Stimulated activated CD8-positive, alpha-beta memory T cell treated with anti-CD3 and anti-CD28 coated beads, Interleukin-2, amount 100 ng/mL, for 48 hours (primary cell): ENCODE measurements around the gene SCT.

Experiments used
- DNase-seq, 2 donors: peaks; one replicate each; pipeline ENCODE4 v3.0.0-alpha.2; 2020; ENCODE audit warnings: low read depth in 2 of 2

Gene SCT

DNA sequence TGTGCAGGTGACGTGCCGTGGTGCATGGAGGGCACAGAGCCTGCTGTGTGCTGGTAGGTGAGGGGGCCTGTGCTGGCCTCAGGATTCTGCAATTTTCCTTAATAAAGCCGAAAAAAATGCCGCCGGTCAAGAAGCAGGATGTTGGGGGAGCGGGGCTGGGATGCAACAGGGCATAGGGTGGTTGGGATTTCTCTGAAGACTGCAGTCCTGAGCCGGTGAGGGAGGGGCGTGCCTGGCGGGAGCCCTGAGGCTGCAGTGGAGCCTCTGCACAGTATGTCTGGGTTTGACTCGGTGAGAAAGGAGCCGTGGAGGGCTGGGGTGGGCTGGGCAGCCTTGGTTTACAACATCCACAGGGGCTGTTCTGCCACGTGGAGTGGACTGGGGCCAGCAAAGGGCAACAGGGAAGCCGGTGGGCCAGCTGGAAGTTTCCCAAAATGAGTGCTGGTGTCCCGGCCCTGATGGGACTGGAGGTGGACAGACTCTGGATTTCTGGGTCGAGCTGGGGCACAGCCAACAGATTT is 3.6 kb downstream of the SCT start:
- no peak for DNase-seq

DNA sequence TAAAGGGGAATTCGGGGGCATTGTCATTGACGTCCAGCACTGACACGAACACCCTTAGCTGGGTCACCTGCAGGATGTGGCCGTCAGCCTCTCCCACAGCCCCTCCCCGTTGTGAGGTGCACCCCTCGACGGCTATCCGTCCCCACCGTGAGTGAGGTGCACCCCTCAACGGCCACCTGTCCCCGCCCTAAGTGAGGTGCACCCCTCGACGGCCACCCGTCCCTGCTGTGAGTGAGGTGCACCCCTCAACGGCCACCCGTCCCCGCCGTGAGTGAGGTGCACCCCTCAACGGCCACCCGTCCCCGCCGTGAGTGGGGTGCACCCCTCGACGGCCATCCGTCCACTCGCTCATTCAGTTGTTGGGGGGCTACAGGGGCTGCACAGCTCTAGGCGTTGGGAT is 5.1 kb downstream of the SCT start:
- no peak for DNase-seq

DNA sequence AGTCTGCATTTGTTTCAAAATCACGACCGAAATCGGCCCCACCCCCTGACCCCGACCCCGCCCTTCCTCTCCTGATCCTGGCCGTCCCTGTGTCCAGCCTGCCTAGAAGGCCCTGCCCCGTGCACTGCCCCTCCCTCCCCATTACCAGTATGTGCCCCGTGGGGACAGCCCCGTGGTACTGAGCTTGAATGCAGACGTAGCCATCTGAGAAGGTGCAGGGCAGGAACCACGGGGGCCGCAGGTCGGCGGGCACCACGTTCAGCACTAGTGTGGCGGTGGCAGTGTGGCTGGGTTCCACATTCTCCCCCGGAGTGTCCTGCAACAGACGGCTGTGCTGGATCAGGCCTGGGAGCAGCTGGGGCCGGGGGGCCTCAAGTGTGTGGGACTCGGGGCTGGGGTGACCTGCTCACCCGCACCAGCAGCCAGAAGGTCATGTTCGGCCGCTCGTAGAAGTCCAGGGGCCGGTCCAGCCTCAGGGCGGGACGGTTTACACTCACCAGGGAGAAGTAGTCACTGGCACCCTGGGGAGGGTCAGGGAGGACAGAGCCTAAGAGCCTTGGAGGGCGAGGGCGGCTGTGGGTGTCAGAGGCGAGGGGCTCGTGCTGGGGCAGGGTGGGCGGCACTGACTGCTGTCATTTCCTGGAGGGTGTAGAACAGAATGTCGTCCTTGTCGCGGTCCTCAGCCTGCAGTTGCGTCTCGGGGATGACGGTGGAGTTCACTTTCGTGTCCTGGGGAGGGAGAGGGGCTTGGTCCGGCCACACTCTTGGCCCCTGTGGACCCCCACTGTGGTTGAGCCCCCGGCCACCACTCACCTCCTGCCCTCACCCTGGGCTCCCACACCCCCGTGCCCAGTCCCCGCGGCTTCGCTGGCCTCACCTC is 5.8 kb downstream of the SCT start:
- no peak for DNase-seq

DNA sequence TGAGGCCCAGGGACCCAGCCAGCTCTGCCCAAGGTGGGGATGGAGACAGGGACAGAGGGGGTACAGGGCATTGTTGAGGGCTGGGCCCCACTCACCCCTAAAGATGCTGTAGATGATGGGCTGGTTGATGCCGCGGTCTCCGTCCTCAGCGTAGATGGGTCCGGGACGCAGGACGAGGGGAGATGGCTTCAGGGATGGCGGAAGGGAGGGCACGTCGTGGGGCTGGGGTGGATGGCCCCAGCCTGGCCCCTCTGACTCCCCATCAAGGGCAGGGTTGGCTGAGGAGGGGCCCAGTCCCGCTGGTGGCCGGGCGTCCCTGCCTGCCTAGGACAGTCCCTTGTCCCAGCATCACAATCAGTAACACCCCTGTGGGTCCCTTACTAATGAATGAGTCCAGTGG is 6.8 kb downstream of the SCT start:
- DNase-seq: no peak

DNA sequence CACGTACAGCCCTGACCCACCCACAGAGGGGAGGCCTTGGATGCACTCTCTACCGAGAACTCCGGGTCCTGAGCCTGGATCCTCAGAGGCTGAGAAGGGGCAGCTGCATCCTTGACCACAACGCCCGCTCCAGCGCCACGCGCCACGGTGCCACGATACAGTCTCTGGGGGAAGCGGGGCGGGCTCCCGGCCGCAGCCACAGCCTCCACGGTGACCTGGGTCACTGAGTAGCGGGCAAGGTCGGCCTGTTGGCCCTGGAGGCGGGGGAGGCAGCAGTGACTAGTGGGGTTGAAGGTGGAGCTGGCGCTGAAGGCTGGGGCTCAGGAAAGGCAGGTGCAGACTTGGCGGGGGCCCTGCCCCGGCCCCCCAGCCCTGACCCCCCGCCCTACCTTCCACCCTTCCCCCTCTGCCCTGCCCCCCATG is 7.3 kb downstream of the SCT start:
- no peak for DNase-seq

DNA sequence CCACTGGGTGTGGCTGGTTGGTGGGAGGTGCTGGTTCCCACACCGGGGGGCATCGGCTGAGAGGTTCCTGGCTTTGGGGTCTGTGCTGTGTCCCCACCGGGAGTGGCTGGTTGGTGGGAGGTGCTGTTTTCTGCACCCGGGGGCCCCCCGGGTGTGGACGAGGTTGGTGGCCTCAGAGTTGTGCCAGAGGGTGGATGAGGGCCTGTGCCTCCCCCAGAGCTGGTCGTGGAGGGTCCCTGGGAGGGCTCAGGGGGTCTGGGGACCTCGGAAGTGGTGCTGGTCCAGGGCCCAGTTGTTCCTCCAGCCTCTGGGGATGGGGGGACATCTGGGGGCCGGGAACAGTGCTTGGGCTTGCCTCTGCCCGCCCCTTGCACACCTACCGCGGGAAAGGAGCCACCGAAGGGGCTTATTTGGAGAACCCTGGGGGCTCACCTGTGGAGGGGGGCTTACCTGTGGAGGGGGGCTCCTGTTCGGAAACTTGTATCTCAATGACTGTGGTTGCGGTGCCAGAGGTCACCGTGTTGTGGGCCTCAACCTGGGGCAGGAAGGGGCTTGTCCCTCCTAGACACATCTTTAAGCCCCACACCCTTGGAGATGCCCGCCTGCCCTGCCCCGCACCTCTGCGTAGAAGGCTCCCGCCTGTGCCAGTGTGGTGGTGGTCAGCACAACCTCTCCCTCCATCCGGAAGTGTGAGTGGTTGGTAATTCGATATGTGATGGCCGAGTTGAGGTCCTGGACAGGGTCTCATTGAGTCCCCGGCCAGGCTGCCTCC is 7.9 kb downstream of the SCT start:
- DNase-seq: no peak

DNA sequence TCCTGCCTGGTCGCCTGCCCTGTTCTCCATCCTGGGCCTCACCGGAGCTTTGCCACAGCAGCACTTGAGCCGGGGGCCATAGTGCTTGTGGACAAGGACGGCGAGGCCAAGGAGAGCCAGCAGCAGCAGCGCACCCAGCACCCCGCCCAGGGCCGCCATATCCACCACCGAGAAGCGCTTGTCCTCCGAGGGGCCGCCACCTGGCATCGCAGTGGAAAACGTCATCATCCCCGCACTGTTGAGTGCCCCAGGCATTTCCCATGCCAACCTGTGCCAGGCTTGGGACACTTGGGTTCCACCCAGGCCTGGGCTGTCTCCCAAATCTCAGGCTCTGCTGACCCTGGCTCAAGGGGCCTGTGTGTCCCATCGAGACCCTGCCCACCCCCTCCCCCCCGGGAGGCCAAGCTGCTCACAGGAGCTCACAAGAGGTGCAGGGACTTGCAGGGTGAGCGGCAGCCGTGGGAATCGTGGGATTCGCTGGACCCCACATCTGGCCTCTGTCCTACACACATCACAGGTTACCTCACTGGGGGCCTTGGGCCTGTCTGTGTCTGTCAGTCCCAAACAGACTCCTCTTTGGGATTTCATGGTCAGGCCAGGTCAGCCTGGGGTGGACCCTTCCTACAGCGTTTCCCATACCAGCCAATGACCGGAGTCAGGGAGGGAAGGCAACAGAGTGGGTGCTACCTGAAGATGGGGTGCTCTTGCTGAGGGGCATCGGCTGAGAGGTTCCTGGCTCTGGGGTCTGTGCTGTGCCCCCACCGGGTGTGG is 8.9 kb downstream of the SCT start:
- DNase-seq: no peak

DNA sequence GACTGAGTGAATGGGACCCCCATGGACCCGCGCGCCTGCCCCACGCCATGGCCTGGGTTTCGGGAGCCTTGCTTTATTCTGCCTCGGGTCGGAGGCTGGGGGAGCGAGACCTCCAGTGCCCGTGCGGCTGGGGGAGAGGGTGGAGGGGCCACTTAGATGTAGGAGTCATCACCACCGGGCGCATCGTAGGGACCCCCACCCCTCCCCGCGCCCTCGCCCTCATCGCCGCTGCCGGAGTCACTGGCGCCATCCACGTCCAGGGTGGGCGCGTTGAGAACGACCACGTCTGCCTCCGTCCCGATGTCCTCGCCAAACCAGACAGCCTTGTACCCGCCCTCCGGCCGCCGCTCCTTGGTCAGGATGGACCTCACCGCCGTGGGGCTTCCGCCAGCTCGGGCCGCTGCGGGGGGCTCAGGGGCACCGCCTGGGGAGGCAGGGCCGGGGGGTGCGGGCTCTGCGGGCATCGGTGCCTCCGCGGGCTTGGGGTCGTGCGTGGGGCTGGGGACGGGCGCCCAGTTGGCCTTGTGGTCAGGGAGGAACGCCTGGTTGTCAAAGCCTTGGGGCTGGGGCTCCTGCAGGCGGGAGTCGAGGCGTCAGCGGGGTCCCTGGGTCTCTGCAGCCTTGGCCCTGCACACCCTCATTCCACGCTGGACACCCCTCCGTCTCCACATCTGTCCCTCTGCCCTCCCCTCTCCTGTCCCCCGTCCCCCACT is 9.6 kb downstream of the SCT start:
- no peak for DNase-seq

DNA sequence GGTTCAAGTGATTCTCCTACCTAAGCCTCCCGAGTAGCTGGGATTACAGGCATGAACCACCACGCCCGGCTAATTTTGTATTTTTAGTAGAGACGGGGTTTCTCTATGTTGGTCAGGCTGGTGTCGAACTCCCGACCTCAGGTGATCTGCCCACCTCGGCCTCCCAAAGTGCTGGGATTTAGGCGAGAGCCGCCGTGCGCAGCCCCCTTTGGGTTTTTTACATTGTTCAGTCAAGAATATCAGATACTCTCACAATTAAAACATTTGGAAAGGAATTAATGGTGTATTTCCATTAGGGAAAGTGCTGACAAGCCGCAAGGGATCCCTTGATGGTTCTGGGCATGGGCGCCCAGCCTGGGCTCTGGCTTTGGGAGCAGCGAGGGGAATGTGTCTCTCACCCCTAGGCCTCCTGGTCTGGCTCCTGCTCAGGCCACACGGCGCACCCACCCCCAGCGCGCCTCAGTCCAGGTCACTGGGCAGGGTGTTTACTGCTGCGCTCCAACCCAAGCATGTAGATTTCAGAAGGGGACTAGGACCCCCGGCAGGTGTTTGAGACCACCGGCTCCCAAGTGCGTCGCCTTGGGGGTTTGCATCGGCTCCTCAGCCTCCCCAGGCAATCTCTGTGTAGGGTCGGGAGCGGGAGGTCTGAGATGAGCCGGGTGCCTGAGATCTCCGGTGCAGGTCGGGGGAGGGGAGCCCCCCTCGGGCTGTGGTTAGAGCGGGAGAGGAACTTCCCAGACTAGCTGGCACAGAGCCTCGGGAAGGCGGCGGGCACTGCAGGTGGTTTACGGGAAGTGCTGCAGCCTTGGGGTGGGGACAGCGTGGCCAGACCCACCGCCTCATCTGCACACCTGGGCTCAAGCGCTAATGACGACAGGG is 10.4 kb downstream of the SCT start:
- no peak for DNase-seq

DNA sequence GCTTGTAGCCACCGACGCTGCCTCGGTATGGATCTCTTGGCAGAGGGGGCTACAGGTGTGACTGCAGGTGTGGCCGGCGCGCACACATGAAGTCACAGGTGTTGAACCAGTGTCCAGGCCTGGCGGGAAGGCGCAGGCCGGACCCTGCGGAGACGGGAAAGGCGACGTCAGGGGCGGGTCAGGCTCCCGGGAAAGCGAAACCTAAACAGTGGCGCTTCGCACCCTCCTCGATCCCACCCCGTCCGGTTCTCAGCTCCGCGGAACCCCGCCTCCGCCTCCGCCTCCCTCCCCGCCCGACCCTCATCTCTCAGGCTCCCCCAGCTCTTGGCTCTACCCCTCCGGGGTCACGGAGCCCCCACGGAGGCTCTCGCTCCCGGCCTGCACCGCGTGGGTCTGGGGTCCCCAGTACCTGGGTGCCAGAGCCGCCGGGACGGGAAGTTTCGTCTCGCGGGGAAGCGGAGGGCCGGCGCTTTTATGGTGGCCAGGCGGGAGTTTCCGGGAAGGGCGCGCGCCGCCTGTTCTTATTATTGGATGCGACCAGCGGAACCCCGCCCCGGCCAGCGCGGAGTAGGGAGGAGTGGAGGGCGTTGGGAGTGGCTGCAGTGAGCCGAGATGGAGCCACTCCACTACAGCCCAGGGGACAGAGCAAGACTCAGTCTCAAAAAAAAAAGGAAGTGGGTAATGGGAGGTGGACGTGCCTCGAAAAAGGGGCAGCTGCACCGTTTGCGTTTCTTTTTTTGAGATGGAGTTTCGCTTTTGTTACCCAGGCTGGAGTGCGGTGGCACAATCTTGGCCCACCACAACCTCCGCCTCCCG is 11.3 kb downstream of the SCT start, which contains the start of gene IRF7:
Gene IRF7 (minus strand): TSS at position 447 of the 816 bp plus-strand sequence. CDS start 586 bp downstream, outside the sequence.
- peak; percentile 79 to 81 for DNase-seq

DNA sequence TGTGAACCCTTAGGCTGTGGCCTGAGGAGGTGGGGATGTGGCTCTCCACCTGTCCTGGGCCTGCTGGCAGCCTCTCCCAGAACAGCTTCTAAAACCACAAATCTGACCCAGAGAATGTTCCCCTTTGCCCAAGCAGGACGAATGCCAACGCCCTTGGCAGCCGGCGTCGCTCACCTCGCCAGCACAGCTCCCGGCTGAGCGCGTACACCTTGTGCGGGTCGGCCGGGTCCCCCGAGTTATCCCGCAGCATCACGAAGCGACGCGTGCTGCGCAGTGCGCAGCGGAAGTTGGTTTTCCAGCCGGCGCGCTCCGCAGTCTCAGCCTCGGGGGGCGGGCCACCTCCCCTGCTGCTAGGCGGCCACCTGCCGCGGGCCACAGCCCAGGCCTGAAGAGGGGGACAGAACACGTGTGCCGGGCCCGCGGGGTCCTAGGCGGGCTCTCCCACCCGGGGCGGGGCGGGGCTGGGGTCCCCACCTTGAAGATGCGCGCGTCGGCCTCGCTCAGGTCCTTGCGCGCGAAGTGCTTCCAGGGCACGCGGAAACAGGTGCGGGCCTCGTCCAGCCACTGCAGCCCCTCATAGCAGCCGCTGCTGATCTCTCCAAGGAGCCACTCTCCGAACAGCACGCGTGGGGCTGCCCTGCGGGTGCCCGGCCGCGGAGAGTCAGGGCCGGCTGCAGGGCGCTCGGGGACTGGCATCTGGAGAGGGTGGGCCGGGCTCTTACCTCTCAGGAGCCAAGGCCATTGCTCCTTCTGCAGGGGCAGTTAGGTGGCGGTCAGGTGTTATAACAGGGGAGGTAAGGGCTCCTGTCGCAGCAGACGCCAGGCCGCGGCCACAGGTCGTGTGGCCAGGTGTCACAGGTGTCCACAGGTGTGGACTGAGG is 12.1 kb downstream of the SCT start:
- no peak for DNase-seq

DNA sequence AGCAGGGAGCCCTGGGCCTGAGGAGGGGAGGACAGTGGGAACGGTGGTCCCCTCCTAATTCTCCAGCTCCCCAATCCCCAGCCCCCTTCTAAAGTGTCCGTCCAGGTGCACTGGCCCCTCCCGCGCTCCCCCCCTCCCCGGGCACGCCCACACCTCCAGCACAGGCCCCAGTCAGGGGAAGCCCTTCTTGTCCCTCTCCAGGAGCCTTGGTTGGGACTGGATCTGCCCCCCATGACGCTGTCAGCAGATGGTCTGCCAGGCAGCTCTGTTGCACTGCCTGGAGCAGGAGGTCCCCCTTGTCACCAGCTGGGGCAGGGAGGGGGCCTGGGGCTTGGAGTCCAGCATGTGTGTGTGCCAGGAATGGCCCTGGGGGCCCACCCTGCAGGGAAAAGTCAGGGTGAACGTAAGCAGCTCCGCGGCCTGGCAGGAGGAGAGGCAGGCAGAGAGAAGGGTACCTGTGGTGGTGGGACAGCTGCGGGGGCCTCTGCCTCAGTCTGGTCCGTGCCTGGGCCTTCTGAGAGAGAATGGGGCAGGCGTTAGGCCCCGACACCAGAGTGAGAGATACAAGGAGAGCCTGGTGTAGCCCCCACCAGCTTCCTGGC is 12.9 kb downstream of the SCT start:
- DNase-seq: no peak

DNA sequence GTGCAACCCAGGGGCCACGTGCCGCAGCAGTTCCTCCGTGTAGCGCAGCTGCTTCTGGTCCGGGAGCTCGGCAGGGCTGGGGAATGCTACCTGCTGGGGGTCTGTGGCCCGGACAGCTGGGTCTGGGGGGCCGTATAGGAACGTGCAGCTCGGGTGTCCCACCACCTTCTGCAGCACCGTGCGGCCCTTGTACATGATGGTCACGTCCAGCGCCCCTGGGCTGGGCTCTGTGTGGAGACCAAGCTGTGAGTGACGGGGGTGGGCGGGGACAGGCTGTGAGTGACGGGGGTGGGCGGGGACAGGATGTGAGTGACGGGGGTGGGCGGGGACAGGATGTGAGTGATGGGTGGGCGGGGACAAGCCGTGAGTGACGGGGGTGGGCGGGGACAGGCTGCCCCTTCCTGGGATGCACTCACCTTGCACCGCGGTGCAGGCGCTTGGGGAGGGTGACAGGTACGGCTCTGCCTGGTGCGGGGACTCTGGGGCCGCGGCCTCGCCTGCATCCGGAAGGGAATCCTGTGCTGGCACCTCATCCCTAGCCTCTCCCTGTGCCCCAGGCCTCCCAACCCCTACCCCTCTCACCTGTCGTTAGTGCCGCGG is 13.5 kb downstream of the SCT start:
- DNase-seq: peak; percentile 73 to 83

DNA sequence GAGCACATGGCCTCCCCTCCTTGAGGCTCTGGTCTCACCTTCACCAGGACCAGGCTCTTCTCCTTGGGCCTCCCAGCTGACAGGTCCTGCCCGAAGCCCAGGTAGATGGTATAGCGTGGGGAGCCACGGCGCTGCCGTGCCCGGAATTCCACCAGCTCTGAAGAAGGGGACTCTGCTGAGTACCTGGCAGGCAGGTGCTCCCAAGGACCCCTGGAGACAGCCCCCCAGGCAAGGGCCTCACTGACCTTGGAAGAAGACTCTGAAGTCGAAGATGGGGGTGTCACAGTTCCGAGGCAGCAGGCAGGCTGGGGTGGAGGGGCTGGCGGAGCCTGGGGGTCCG is 14.1 kb downstream of the SCT start:
- DNase-seq: no peak

DNA sequence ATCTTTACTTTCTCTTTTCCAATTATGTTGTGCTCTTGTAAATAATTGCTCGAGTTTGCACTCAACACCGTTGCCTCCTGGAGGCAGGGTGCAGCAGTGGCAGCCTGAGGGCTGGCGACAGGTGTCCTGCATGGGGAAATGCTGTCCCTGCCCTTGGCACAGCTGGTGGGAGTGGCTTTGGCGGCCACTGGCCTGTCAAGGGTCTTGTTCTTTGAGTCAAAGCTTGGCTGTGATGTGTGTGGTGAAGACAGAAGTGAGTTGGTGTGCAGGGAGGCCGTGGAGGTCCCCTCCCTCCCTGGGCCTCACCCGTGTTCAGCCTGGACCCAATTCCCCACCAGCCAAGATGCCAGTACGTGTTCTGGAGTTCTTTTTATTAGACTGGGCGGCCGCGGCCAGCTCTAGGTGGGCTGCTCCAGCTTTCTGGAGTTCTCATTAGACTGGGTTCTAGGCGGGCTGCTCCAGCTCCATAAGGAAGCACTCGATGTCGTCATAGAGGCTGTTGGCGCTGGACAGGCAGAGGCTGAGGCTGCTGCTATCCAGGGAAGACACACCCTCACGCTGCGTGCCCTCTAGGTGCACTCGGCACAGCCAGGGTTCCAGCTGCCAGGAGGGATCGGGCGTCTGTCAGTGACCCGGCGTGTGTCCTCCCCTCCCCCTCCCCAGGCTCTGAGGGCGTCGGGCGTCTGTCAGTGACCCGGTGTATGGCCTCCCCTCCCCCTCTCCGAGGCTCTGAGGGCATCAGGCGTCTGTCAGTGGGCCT is 14.6 kb downstream of the SCT start:
- no peak for DNase-seq

DNA sequence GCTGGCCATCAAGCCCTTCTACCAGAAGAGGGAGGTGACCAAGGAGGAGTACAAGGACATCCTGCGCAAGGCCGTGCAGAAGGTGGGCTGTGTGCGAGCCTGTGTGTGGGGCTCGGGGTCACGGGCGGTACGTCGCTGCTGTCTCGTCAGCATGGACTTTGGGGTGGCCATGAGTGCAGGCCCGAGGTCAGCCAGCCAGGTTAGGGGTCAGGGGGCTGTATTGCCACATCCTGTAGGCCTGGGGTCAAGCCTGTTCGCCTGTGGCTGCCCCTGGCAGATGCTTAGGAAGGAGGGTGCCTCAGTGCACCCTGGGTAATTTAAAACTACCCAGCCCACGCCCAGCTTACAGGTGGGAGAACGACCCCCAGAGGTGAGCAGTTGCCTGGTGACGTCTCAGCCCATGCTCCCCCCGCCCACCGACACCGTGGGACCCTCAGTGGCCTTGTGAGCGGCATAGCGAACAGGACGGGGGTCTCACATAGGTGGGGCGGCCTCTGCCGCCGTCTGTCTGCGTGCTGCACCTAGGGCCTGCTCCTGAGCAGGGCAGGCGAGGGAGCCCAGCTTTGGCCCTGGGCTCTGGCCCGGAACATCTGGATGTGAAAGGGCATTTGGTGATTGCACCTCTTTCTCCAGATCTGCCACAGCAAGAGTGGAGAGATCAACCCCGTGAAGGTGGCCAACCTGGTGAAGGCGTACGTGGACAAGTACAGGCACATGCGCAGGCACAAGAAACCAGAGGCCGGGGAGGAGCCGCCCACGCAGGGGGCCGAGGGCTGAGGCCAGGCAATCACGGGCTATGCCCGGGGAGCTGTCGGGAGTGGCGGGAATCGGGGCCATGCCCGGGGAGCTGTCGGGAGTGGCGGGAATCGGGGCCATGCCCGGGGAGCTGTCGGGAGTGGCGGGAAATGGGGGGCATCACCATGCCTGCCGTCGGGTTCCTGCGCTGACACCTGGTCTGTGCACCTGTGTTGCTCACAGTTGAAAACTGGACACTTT is 15.7 kb downstream of the SCT start:
- no peak for DNase-seq
